Left ventricle myocardium superior (tissue), 1 donor: ENCODE measurements around the gene PRRX1. TPM values are rescaled to one million over a fixed set of nuclear protein-coding genes. Genes with fewer than 3 reads are reported as not detected.

ENCODE experiments used
- ATAC-seq: fragments of 200-7000 bp; cut with Tn5 transposase; one replicate; pipeline ENCODE4 v1.9.1; 2020; ENCODE audit warnings: mild to moderate bottlenecking, moderate library complexity
- DNase-seq: peaks from one replicate; pipeline ENCODE4 v3.0.0-alpha.2; 2020
- intact Hi-C: fragments of 100-400 bp; cut with micrococcal nuclease; formaldehyde crosslinking; loops from one replicate; pipeline ENCODE4 v1.11.0; 2022
- total RNA-seq: library from RNA; stranded (reverse); fragmentation: NEBNext Ultra II Directional; extraction: Animal tissue kit (Norgen Biotek cat#: 25700); gene quantifications from one replicate; pipeline ENCODE4 v1.2.1, GENCODE V29; 2021
- donor health status: DM: no; HTN: yes; CAD: no; lungs with severe emphysema.

The PRRX1 gene
- total RNA-seq, 1 donor from 2014 or later = 36.5 TPM

- intact Hi-C loops = loop anchor here (5.0 kb wide), 1 partner anchor 130 kb away; the partner anchor contains the start of gene GORAB
- DNase-seq = no peak
- ATAC-seq = peak; percentile 44
These were observed 1.1 kb upstream of the PRRX1 start for GRCh38 chr1:170662561-170663403.

DNA sequence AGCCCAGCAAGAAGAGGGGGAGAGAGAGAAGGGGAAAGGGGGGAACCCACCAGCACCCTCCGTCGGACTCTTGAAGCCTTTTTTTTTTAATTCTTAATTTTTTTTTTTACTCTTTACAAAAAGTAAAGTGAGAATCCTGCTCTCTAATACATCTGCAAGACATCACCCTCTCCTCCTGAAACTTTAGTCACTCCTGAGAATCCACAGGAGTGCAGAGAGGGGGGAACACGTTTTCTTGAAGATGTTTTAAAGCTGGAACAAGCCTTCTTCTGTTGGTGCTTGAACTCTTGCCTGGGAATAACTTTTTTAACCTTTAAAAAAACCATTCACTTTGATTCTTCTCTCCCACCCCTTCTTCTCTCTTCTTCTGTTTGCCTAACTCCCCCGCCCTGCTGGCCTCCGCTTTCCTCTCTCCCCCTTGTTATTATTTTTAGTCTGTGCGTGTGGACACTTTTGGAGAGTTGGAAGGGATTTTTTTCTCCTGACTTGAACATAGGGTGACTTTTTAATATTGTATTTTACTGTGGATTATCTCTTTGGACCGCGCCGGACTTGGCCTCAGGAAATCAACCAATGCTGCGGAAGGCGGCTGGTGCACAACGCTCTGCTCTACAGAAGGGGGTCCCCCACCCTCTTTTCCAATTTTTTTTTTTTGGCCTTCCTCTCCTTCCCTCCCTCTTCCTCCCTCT lies 383 bp upstream of the PRRX1 start:
- no peak for DNase-seq
- peak; percentile 18 for ATAC-seq
- intact Hi-C loops = loop anchor here (5.0 kb wide), 1 partner anchor 131 kb away; the partner anchor contains the start of gene GORAB

DNA sequence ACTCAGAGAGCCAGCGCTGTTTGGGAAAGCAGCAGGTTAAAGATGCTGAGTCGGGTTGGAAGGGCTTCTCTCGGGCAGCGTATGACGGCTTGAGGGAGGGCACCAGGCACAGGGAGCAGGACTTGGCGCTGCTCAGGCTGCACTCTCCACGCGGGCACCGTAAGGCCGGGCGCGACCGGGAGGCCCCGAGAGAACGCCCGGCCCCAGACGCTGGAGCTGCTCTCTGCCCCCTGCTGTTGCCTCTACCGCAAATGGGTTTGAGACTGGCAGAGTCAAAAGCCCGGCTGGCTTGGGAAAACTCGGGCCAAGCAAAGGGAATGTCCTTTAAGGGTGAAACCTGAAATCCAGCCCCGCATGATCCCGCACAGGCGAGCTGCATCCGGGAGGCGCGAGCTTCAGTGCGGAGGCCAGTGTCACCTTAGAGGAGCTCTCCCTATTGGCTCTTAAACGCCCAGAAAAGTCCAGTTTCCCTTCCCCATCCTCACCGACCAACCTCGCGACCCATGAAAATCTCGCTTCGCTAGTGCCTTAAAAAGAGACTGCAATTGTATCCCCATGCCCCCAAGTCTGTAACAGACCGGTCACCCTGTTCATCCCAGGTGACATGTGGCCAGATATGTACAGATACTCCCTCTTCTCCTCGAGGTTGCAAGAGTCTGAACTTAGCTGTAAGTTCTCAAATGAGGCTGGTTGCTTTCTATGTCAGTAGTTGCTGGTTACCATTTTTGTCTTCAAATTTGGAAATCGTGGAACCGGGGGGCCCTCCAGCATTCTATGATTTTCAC lies 1.1 kb downstream of the PRRX1 start:
- ATAC-seq (peak; percentile 75), DNase-seq (peak; percentile 75)
- intact Hi-C loops = loop anchor here (5.0 kb wide), 1 partner anchor 133 kb away; the partner anchor contains the start of gene GORAB

- DNase-seq = peak; percentile 44
- ATAC-seq = no peak
- intact Hi-C loops = no loop called here
These were observed 1.7 kb downstream of the PRRX1 start for GRCh38 chr1:170665629-170666028.

- intact Hi-C loops = no loop called here
- no peak for ATAC-seq
- DNase-seq = peak; percentile 31
These were observed 2.8 kb downstream of the PRRX1 start for GRCh38 chr1:170666541-170667254.

GRCh38 chr1:170668209-170669106 lies 4.5 kb downstream of the PRRX1 start:
- no peak for ATAC-seq
- peak; percentile 30 for DNase-seq
- intact Hi-C loops = no loop called here

DNA sequence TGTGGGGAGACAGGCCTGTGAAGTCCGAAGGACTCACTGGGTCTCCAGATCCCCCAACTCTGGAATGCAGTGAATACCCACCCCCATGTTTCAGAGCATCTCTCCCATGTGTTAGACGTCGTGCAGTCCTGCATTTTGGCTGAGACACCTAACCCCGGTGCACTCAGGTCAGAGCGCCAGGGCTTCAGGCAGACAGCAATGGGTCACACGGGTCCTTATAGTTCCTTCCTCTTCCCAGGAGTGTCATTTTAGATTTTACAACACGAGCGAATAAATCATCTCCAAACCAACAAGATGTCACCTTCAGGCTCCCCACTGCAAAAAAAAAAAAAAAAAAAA lies 5.1 kb downstream of the PRRX1 start:
- intact Hi-C loops = no loop called here
- ATAC-seq = no peak
- DNase-seq = no peak

- intact Hi-C loops = loop anchor here (10.0 kb wide), 1 partner anchor 65 kb away; no protein-coding TSS in a partner anchor
- DNase-seq = no peak
- no peak for ATAC-seq
These were observed 5.9 kb downstream of the PRRX1 start for GRCh38 chr1:170669586-170670530.

DNA sequence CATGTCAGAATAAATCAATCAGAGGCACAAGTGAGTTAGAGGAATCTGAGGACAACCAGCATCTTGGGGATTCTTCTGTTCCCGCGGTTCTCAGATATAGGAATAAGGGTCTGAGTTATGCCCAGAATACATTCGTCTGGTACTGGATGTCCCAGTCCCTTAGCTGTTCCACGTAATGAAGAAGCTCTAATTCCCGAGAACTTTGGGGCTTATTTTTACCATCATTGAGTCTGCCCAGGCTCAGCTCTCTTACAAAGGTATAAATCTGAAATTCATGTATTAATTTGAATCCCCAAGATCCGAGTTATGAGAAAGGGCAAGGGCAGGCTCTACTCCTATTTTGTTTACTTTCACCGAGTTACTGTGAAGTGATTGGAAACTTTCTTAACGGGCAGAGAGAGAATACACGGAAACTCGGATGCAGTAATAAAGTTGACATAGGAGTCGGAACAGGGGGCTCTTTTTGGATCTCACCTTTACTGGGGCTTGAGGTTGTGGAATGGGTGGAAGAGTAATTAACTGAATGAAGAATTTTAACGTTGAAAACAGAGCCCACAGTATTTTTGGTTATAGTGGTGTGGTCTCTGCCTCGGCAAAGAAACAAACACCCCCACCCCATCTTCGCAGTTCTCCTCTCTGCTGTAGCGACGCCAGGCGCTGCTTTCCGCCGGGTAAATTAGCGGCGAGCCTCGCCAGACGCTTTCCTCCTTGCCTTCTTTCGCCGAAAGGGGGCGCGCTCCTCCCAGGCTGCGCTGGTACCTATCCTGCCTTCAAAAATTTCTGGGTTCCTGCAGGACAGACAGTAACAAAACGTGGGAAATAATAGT lies 7.1 kb downstream of the PRRX1 start:
- ATAC-seq (peak; percentile 55), DNase-seq (peak; percentile 79)
- intact Hi-C loops = loop anchor here (10.0 kb wide), 1 partner anchor 64 kb away; no protein-coding TSS in a partner anchor

- DNase-seq = no peak
- intact Hi-C loops = loop anchor here (10.0 kb wide), 1 partner anchor 63 kb away; no protein-coding TSS in a partner anchor
- no peak for ATAC-seq
These were observed 7.7 kb downstream of the PRRX1 start for GRCh38 chr1:170671629-170671963.

- no peak for DNase-seq
- no peak for ATAC-seq
- intact Hi-C loops = loop anchor here (10.0 kb wide), 1 partner anchor 62 kb away; no protein-coding TSS in a partner anchor
These were observed 8.4 kb downstream of the PRRX1 start for GRCh38 chr1:170672316-170672715.

- ATAC-seq (no peak), DNase-seq (no peak)
- intact Hi-C loops = loop anchor here (10.0 kb wide), 1 partner anchor 61 kb away; no protein-coding TSS in a partner anchor
These were observed 10.3 kb downstream of the PRRX1 start for GRCh38 chr1:170674239-170674638.

DNA sequence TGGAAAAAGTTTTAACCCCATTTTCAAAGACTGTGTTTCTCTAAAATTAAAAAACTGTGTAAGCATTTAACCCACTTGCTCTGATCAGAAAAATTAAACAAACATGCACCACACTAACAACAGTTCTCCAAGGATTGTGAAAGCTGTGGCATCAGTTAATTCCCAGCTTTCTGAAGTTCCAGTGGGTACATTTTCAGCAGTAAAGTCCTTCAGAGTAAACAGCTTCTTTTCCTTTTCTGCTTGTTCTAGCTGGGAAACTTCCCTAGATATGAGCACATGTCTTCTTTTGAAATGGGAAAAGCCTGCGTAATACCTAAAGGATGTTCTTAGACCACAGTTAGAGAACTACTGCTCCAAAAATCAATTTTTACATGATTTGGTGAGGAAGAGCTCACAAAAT lies 11.1 kb downstream of the PRRX1 start:
- ATAC-seq (no peak), DNase-seq (no peak)
- intact Hi-C loops = loop anchor here (10.0 kb wide), 1 partner anchor 60 kb away; no protein-coding TSS in a partner anchor

GRCh38 chr1:170675865-170676264 lies 11.9 kb downstream of the PRRX1 start:
- ATAC-seq (no peak), DNase-seq (no peak)
- intact Hi-C loops = loop anchor here (10.0 kb wide), 1 partner anchor 59 kb away; no protein-coding TSS in a partner anchor

- ATAC-seq (no peak), DNase-seq (no peak)
- intact Hi-C loops = loop anchor here (10.0 kb wide), 1 partner anchor 58 kb away; no protein-coding TSS in a partner anchor
These were observed 12.7 kb downstream of the PRRX1 start for GRCh38 chr1:170676628-170677027.
